ENCODE results near the gene BTBD18. TPM values are rescaled to one million over a fixed set of nuclear protein-coding genes. Genes with fewer than 3 reads are reported as not detected.
"Not testable (repeated sequence)": the region's sequence is repeated elsewhere in the genome, so short reads cannot be mapped to it uniquely, and the experiment has no call there.

BTBD18 gene
- polyA plus RNA-seq, 3 donors, result 0.10 TPM; not detected in 2

- H3K9me3 Mint-ChIP-seq; H3K9ac ChIP-seq (ENCODE audit: insufficient read depth, low read length, poor library complexity, severe bottlenecking); H3K4me1 Mint-ChIP-seq; H3K4me3 ChIP-seq (replicated peaks in 1 of 3; ENCODE audit: low read depth in 2 of 3, low read length in 3 of 3); DNase-seq; H3K9me3 ChIP-seq (replicated peaks in 1 of 2; ENCODE audit: control insufficient read depth in 1 of 2, insufficient read depth in 1 of 2, low read length in 2 of 2); H3K27ac Mint-ChIP-seq; H2AFZ ChIP-seq (ENCODE audit: insufficient read depth, low read depth, low read length, poor library complexity, severe bottlenecking); H3K4me2 ChIP-seq (replicated peaks; ENCODE audit: extremely low read depth, low read length, poor library complexity, severe bottlenecking); H3K27me3 Mint-ChIP-seq (ENCODE audit: low read depth in 3 of 3); H3K4me1 ChIP-seq (ENCODE audit: control insufficient read depth in 1 of 2, insufficient read depth in 2 of 2, low read length in 2 of 2); H3K27me3 ChIP-seq (ENCODE audit: control insufficient read depth in 2 of 2, insufficient read depth in 2 of 2, low read length in 2 of 2); H3K4me3 Mint-ChIP-seq; H3K27ac ChIP-seq (ENCODE audit: low read depth in 1 of 2, low read length in 2 of 2): not testable (repeated sequence)
- intact Hi-C loops (cut with micrococcal nuclease), result loop anchor here in 1 of 2 donors (10.0 kb wide), 1 partner anchor 171 kb away; the partner anchor contains the start of genes SMTNL1 and TIMM10
- H3K36me3 Mint-ChIP-seq, result peaks cover 38 to 57% of the 10 kb centered on the region in 2 donors
- no CpG with 5 or more reads among the region's 8 CpGs for WGBS (ENCODE audit: insufficient coverage)
- Histone ChIP-seq H3K36me3 (replicated peaks in 1 of 2; ENCODE audit: control insufficient read depth in 1 of 2, insufficient read depth in 2 of 2, low read length in 2 of 2) (peaks cover 35 to 54% of the 10 kb centered on the region in 2 donors), H4K20me1 (ENCODE audit: insufficient read depth, low read length) (peaks cover 11% of the 10 kb centered on the region), H3K79me2 (ENCODE audit: insufficient read depth, low read length) (peaks cover 33% of the 10 kb centered on the region)
Observed at GRCh38 chr11:57705432-57705831, 46.2 kb downstream of the BTBD18 start.

- no peak for TF ChIP-seq CTCF (IDR thresholded peaks at IDR 0.05)
- Mint-ChIP-seq H3K27me3 (ENCODE audit: low read depth in 3 of 3) (peaks cover 0 to 2% (median 0%) of the 10 kb centered on the region in 3 donors), H3K36me3 (peaks cover 43 to 62% of the 10 kb centered on the region in 2 donors), H3K4me3 (no peak overlapping the region), H3K4me1 (peaks cover 1% of the 10 kb centered on the region), H3K9me3 (no peaks in the 10 kb centered on the region), H3K27ac (peak overlapping the region in 1 of 7 donors; percentile 91)
- Histone ChIP-seq H3K9ac (ENCODE audit: insufficient read depth, low read length, poor library complexity, severe bottlenecking) (no peak overlapping the region), H3K27ac (ENCODE audit: low read depth in 1 of 2, low read length in 2 of 2) (no peak overlapping the region), H3K4me1 (ENCODE audit: control insufficient read depth in 1 of 2, insufficient read depth in 2 of 2, low read length in 2 of 2) (no peaks in the 10 kb centered on the region), H3K4me2 (replicated peaks; ENCODE audit: extremely low read depth, low read length, poor library complexity, severe bottlenecking) (no peak overlapping the region), H2AFZ (ENCODE audit: insufficient read depth, low read depth, low read length, poor library complexity, severe bottlenecking) (no peak overlapping the region), H3K27me3 (ENCODE audit: control insufficient read depth in 2 of 2, insufficient read depth in 2 of 2, low read length in 2 of 2) (no peaks in the 10 kb centered on the region), H3K36me3 (replicated peaks in 1 of 2; ENCODE audit: control insufficient read depth in 1 of 2, insufficient read depth in 2 of 2, low read length in 2 of 2) (peaks cover 38 to 59% of the 10 kb centered on the region in 2 donors), H3K4me3 (replicated peaks in 1 of 3; ENCODE audit: low read depth in 2 of 3, low read length in 3 of 3) (no peak overlapping the region), H3K79me2 (ENCODE audit: insufficient read depth, low read length) (peaks cover 28% of the 10 kb centered on the region), H4K20me1 (ENCODE audit: insufficient read depth, low read length) (peaks cover 12% of the 10 kb centered on the region), H3K9me3 (replicated peaks in 1 of 2; ENCODE audit: control insufficient read depth in 1 of 2, insufficient read depth in 1 of 2, low read length in 2 of 2) (no peaks in the 10 kb centered on the region)
- intact Hi-C loops (cut with micrococcal nuclease), result loop anchor here in 1 of 2 donors (10.0 kb wide), 1 partner anchor 170 kb away; the partner anchor contains the start of genes SMTNL1 and TIMM10
- no CpG with 5 or more reads among the region's 6 CpGs for WGBS (ENCODE audit: insufficient coverage)
- no peak for DNase-seq
Observed at GRCh38 chr11:57704932-57705331, 46.7 kb downstream of the BTBD18 start.
